ENCODE data around the gene SH3PXD2A.
"Not testable (repeated sequence)": the region's sequence is repeated elsewhere in the genome, so short reads cannot be mapped to it uniquely, and the experiment has no call there.

Gene SH3PXD2A

DNA sequence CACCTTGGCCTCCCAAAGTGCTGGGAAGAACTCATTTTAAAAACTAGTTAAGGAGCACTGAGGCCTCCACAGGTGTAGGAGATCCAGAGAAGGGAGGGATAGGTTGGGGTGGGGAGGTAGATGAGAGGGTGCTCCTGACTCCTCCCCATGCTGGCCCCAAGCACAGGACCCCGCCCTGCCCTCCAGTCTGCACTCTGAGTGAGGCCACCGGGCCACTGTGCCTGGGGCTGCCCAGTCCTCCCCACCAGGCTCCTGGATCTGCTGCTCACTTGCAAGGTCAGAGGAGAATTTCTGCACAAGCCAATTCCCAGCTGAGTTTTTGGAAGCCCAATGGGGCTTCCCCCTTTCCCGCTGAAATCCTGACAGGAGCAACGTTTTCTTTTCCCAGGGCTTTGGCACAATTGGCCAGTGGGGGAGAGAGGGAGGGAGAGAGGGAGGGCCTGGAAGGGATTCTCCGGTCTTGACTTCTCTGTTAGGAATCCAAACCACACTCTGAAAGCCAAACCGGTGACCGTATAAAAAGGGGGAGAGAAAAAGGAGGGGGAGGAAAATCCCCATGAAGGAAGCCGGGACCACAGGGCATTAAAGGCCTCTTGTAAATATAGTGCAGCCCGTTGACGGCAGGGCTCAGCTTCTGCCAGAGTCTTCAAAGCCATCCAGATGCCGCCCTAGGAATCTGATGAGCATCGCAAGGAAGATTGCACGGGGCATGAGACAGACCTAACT, 116.2 kb downstream of the SH3PXD2A start:
- DNase-seq = no peak

GRCh38 chr10:103737735-103738367, 117.5 kb downstream of the SH3PXD2A start:
- DNase-seq = no peak

- DNase-seq = no peak
Measured at GRCh38 chr10:103736763-103737162, 118.6 kb downstream of the SH3PXD2A start.

DNA sequence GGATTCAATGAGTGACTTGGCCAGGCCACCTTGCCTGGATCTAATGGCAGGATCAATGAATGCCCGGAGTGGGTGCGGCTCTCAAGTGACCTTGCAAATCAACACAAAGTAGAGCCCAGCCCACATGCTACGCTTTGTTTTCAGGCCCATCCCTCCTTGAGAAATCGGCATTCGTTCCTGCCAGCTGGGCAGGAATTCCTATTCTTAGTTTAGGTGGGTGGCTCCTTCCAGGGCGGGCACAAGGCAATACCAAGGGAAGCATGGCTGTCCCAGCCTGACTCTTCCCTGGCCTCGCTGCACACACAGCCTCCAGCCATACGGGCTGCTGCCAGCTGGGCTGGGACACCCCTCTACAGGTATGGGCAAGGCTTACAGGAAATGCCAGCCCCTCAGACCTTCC, 119.3 kb downstream of the SH3PXD2A start:
- no peak for DNase-seq

DNA sequence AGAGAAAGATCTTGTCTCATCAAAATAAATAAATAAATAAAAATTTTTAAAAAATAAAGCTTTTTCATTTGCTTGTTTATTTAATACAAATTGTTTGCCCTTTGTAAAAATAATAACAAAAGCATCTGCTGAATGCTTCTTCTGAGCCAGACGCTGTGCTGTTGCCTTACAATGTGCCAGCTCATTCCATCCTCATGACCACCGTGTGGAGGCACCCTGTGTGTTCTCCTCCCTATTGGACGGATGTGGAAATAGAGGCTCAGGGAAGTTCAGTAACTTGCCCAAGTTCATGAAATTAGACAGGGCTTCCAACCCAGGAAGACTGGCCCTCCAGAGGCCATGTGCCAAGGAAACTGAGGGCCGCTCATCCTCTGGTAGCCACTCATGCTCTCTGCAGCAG, 120.6 kb downstream of the SH3PXD2A start:
- DNase-seq = no peak

DNA sequence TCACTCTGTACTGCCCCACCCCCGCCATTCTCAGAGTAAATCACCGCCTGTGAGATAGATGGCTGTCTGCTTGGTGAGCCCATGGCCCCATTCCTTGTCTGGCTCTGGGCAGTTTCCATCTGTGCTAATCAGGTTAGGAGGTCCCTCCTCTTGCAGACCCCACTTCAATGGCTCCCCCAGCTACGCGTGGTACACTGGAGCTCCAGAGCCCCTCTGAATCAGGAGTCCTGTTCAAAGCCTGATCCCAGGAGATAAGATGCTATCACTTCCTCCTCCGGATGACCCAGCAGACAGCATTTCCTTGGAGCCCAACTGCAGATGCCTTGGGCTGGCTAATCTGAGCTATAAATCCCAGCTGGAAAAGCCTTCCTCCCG, 122.3 kb downstream of the SH3PXD2A start:
- no peak for DNase-seq

DNA sequence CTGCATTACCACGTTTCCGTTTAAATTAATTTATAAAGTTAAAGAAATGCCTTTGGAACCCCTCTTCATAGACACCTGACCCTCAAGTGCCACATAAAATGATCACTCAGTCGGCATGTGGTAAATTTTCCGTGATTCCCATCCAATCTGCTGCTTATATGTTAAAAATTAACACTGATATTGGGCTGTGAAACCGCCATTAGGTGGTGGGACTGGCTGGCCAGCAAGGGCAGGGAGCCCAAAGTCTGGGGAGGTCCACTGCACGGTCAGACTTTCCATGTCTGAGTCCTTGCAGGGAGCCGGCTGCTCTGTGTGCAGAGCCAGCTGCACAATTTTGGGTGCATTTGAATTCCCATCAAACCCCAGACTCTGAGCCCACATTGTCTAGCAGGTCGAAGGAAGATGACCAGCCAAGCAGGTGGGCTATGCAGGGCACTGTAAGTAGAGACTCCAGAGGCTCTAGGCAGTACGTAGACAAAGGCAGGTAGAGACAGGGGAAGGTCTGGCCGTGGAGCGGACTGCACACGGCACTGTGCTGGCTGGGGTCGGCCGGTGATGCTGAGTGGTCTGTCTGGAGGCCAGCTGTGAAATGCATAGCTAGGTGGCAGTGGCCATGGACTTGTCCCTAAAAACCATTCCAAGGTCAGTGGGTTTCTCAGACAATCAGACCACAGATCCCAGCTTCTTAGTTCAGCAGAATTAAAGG, 122.9 kb downstream of the SH3PXD2A start:
- DNase-seq = no peak

DNA sequence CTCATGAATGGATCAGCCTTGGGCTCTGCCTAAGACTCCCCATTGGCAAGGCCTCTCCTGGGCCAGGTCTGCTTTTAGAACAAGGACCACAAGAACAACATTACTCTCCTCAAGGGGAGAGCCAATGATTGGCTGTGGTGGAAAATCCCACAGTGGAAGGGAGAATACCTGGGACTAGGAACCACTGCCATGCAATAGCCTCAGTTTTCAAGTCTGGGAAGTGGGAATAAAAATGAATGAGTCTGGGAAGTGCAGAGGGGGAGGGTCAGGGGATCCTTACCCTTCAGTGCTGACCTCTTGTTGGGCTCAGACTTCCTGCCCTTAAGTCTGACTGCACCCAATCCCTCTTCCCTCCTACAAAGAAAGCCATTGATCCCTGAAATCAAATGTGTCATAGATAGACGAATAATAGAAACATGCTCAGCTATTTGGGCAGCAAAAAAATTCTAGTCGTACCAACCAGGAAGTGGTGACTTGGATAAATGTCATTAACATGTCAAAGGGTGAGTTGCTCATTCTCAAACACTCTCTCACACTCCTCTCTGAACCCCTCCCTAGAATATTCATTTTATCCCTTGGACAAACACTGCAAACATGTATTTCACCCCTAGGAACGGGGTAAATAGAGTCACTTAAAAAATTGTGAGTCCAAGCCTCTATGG, 123.6 kb downstream of the SH3PXD2A start:
- DNase-seq = no peak

DNA sequence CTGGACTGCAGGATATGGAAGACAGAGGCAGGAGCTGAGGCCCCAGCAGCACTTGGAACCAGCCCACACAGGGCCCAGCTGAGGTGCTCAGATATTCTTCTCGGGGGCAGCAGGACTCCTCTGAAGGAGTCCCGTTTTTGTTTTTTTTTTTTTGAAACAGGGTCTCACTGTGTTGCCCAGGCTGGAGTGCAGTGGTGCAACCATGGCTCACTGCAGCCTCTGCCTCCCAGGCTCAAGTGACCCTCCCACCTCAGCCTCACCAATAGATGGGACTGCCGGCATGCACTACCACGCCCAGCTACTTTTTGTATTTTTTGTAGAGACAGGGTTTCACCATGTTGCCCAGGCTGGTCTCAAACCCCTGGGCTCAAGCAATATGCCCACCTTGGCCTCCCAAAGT, 124.3 kb downstream of the SH3PXD2A start:
- not testable (repeated sequence) for DNase-seq

GRCh38 chr10:103729851-103730250, 125.5 kb downstream of the SH3PXD2A start:
- DNase-seq = no peak

GRCh38 chr10:103727991-103728689, 127.2 kb downstream of the SH3PXD2A start:
- no peak for DNase-seq

GRCh38 chr10:103727546-103727963, 127.8 kb downstream of the SH3PXD2A start:
- DNase-seq = no peak

DNA sequence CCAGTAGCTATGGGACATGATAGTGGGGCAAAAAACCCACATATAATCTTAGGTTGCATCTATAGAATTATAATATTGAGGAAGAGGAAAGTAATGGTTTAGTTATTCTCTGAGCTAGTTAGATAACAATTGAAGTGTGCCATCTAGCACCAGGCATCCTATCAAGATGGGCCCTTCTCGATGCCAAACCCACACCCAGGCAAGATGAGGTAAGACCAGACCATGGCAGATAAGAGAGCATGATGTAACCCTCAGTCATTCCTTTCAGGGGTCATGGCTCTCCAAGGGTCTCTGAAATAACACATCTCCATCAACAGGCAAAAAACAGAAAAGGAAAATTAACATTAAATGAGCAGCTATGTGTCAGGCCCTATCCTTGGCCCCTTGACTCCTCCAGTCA, 128.7 kb downstream of the SH3PXD2A start:
- DNase-seq = no peak

- DNase-seq = no peak
Measured at GRCh38 chr10:103725242-103725641, 130.1 kb downstream of the SH3PXD2A start.

- no peak for DNase-seq
Measured at GRCh38 chr10:103724771-103725170, 130.6 kb downstream of the SH3PXD2A start.

- no peak for DNase-seq
Measured at GRCh38 chr10:103724074-103724473, 131.3 kb downstream of the SH3PXD2A start.

DNA sequence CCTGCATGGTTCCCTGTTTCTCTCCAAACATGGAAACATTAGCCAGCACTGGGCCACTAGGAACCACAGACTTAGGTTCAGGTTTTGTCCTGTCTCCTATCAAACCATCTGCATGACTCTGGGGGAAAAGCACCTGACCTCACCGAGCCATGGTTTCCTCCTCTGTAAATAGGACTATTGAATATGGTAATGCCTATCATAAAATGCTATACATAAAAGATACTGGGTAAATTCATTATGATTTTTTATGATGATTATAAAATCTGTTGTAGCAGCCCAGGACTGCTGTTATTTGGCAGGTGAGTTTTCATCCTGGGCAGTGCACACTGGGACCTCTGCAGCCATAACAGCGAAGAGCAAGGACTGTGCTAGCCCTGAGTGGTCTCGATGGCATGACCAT, 131.8 kb downstream of the SH3PXD2A start:
- DNase-seq = no peak

DNA sequence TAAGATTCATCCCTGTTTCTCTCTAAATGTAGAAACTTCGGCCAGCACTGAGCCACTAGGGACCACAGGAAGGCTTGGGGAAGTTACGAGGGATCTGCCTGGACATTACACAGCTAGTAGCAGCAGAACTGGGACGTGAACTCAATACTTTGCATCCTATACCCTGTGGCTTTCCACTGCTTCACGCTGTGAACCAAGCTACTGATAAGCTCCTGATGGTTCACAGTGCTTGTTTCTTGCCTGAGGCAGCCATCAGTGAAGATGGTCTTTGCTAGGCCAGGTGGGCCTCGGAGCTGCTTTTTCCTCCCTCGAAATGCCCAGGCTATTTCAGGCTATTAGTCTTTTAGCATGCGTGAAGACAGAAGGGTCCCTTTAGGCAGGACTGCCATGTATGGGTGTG, 132.7 kb downstream of the SH3PXD2A start:
- DNase-seq = no peak

DNA sequence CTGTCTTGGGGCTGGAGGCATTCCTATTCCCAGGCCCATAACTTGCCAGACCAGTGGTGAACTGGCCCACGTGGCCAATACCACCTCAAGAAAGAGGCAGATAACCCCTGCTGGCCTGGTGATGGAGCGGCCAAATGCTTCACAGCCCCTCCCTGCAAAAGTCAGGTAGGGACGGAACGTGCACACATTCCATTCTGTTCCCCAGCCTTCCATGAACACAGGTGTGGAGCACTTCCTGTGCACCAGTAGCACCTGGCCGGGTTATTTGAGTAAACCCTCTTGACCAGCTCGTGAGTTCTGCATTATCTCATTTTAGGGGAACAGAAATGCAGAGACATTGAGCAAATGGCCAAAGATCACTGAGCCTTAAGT, 134.4 kb downstream of the SH3PXD2A start:
- no peak for DNase-seq

GRCh38 chr10:103720328-103720963, 134.9 kb downstream of the SH3PXD2A start:
- DNase-seq = no peak

GRCh38 chr10:103719036-103719435, 136.3 kb downstream of the SH3PXD2A start:
- DNase-seq = no peak

- DNase-seq = no peak
Measured at GRCh38 chr10:103718247-103718620, 137.1 kb downstream of the SH3PXD2A start.
